PC-9 (cell line): Measurements from ENCODE around the gene TPCN2. TPM values are rescaled to one million over a fixed set of nuclear protein-coding genes. Genes with fewer than 3 reads are reported as not detected.

Experiments used
- BruUV-seq: library from RNA; stranded (reverse); fragments of 400-500 nt; replicated peaks from 2 replicates; lab custom pipeline; 2021; lab: Mats Ljungman, UMichigan
- CTCF ChIA-PET: fragments of 300-600 bp; sonication (Branson Sonifier 250); formaldehyde crosslinking; loops from one replicate; lab custom pipeline; 2022; ENCODE audit warnings: antibody characterized with exemption; lab: Charles Lee
- POLR2A ChIA-PET: fragments of 300-600 bp; sonication (Branson Sonifier 250); formaldehyde crosslinking; loops from one replicate; lab custom pipeline; 2022; ENCODE audit warnings: antibody characterized with exemption; ENCODE audit not compliant: unreplicated experiment; lab: Charles Lee
- DNase-seq, 2 experiments: peaks; one replicate each; pipeline versions ENCODE4 v3.0.0 to v3.0.0-alpha.2; 2015 to 2022; ENCODE audit warnings: mixed read lengths in 1 of 2
- H2AFZ ChIP-seq: fragments of 200-600 bp; sonication (generic); 2 replicates; pipeline ENCODE4 v1.8.1; 2017; ENCODE audit warnings: antibody characterized with exemption
- H3F3A ChIP-seq: fragments of 200-600 bp; sonication (generic); 2 replicates; pipeline ENCODE4 v1.8.1; 2017; ENCODE audit warnings: antibody characterized with exemption, mild to moderate bottlenecking, low read depth; ENCODE audit not compliant: insufficient read depth
- H3K27ac ChIP-seq: fragments of 200-600 bp; sonication (generic); 2 replicates; pipeline ENCODE4 v1.6.1; 2016; ENCODE audit warnings: mixed run types
- H3K27me3 ChIP-seq: fragments of 200-600 bp; sonication (generic); 2 replicates; pipeline ENCODE4 v1.6.1; 2016; ENCODE audit warnings: low read depth, mixed run types; ENCODE audit not compliant: insufficient read depth
- H3K36me3 ChIP-seq: fragments of 200-600 bp; sonication (generic); 2 replicates; pipeline ENCODE4 v1.6.1; 2016; ENCODE audit warnings: low read depth, mixed run types
- H3K4me1 ChIP-seq: fragments of 200-600 bp; sonication (generic); replicated peaks from 2 replicates; pipeline ENCODE4 v1.6.1; 2016; ENCODE audit warnings: mixed run types; ENCODE audit not compliant: insufficient read depth
- H3K4me2 ChIP-seq: fragments of 200-600 bp; sonication (generic); 2 replicates; pipeline ENCODE4 v1.6.1; 2017; ENCODE audit warnings: mixed run types
- H3K4me3 ChIP-seq: fragments of 200-600 bp; sonication (generic); 2 replicates; pipeline ENCODE4 v1.6.1; 2016; ENCODE audit warnings: mixed run types
- H3K79me2 ChIP-seq: fragments of 200-600 bp; sonication (generic); 2 replicates; pipeline ENCODE4 v1.6.1; 2017; ENCODE audit warnings: low read depth, mixed run types
- H3K9me2 ChIP-seq: fragments of 200-600 bp; sonication (generic); 2 replicates; pipeline ENCODE4 v1.8.1; 2017; ENCODE audit warnings: mild to moderate bottlenecking; ENCODE audit not compliant: insufficient read depth
- H3K9me3 ChIP-seq: fragments of 200-600 bp; sonication (generic); 2 replicates; pipeline ENCODE4 v1.8.1; 2016; ENCODE audit warnings: low read depth; ENCODE audit not compliant: insufficient read depth
- H4K20me1 ChIP-seq: fragments of 200-600 bp; sonication (generic); 2 replicates; pipeline ENCODE4 v1.8.1; 2017; ENCODE audit not compliant: insufficient read depth
- CTCF ChIP-seq: fragments of 200-600 bp; sonication (generic); conservative IDR thresholded peaks from 2 replicates; pipeline ENCODE4 v1.6.1; 2017; ENCODE audit warnings: mixed run types, antibody characterized with exemption, mild to moderate bottlenecking, moderate library complexity
- EZH2 ChIP-seq: fragments of 200-600 bp; sonication (generic); IDR thresholded peaks from 2 replicates; pipeline ENCODE4 v1.8.0; 2017; ENCODE audit warnings: antibody characterized with exemption, low read depth
- intact Hi-C: fragments of 100-400 bp; cut with micrococcal nuclease; formaldehyde crosslinking; loops from one replicate; pipeline ENCODE4 v1.10.0; 2022; ENCODE audit not compliant: unreplicated experiment
- total RNA-seq: library from RNA; stranded (reverse); gene quantifications from 2 replicates; pipeline ENCODE4 v1.2.3, GENCODE V29; 2021

Gene TPCN2
- total RNA-seq, 1 experiment from 2014 or later = 24.8 TPM

GRCh38 chr11:69104212-69104855 lies 55.6 kb downstream of the TPCN2 start:
- intact Hi-C loops = loop anchor here (5.0 kb wide), 1 partner anchor 278 kb away; no protein-coding TSS in a partner anchor
- POLR2A ChIA-PET = interaction anchor here (0.6 kb wide), 1 partner anchor 576 kb away, joined by 3 read pairs; no protein-coding TSS in a partner anchor
- H3K9me2 ChIP-seq = no peaks in the 10 kb centered on the region
- TF ChIP-seq CTCF = no peak
- TF ChIP-seq EZH2 = no peak
- DNase-seq = peak in 1 of 2 experiments; percentile 31
- BruUV-seq = no TSS peak
- no peaks in the 10 kb centered on the region for H3K36me3 ChIP-seq
- H3K4me1 ChIP-seq = peaks cover 37% of the 10 kb centered on the region
- H3F3A ChIP-seq = peaks cover 26% of the 10 kb centered on the region; the same call in 1 of the 2 replicates
- H3K79me2 ChIP-seq = peaks cover 2% of the 10 kb centered on the region; the same call in 1 of the 2 replicates
- H3K4me2 ChIP-seq = no peak overlapping the region
- no peak overlapping the region for H2AFZ ChIP-seq
- no peaks in the 10 kb centered on the region for H3K27me3 ChIP-seq
- H4K20me1 ChIP-seq = no peaks in the 10 kb centered on the region
- no peak overlapping the region for H3K4me3 ChIP-seq
- CTCF ChIA-PET = no interaction called here
- H3K9me3 ChIP-seq = no peaks in the 10 kb centered on the region
- no peak overlapping the region for H3K27ac ChIP-seq

GRCh38 chr11:69104856-69105395 lies 56.2 kb downstream of the TPCN2 start:
- Histone ChIP-seq H3K36me3 (no peaks in the 10 kb centered on the region), H3K4me3 (no peak overlapping the region), H3F3A (peaks cover 26% of the 10 kb centered on the region; the same call in 1 of the 2 replicates), H3K4me1 (peaks cover 37% of the 10 kb centered on the region), H3K9me3 (no peaks in the 10 kb centered on the region), H3K27me3 (no peaks in the 10 kb centered on the region), H3K79me2 (peaks cover 2% of the 10 kb centered on the region; the same call in 1 of the 2 replicates), H3K27ac (peak overlapping the region; percentile 81; the same call in 1 of the 2 replicates), H4K20me1 (no peaks in the 10 kb centered on the region), H3K9me2 (no peaks in the 10 kb centered on the region), H3K4me2 (no peak overlapping the region), H2AFZ (no peak overlapping the region)
- intact Hi-C loops = loop anchor here (5.0 kb wide), 1 partner anchor 277 kb away; no protein-coding TSS in a partner anchor
- POLR2A ChIA-PET = interaction anchor here (1.0 kb wide), 1 partner anchor 145 kb away, joined by 8 read pairs; no protein-coding TSS in a partner anchor
- TF ChIP-seq CTCF (no peak), EZH2 (no peak)
- no TSS peak for BruUV-seq
- CTCF ChIA-PET = interaction anchor here (0.9 kb wide), 1 partner anchor 564 kb away, joined by 3 read pairs; no protein-coding TSS in a partner anchor
- no peak for DNase-seq

- Histone ChIP-seq H3K36me3 (no peaks in the 10 kb centered on the region), H3K27me3 (no peaks in the 10 kb centered on the region), H3K4me2 (peak overlapping the region; percentile 70), H3K4me3 (no peak overlapping the region), H4K20me1 (no peaks in the 10 kb centered on the region), H2AFZ (no peak overlapping the region), H3K4me1 (peaks cover 37% of the 10 kb centered on the region), H3F3A (peaks cover 26% of the 10 kb centered on the region; the same call in 1 of the 2 replicates), H3K9me3 (no peaks in the 10 kb centered on the region), H3K9me2 (no peaks in the 10 kb centered on the region), H3K27ac (peak overlapping the region; percentile 81), H3K79me2 (peaks cover 2% of the 10 kb centered on the region; the same call in 1 of the 2 replicates)
- DNase-seq = no peak
- BruUV-seq = no TSS peak
- TF ChIP-seq EZH2 (no peak), CTCF (no peak)
- ChIA-PET CTCF (interaction anchor here (0.9 to 1.3 kb wide), 4 partner anchors 183 to 578 kb away, joined by 3 to 4 read pairs (median 4); no protein-coding TSS in a partner anchor), POLR2A (interaction anchor here (0.5 to 1.0 kb wide), 3 partner anchors 17 to 441 kb away, joined by 6 to 12 read pairs (median 8); no protein-coding TSS in a partner anchor)
- intact Hi-C loops = loop anchor here (1.0 to 2.0 kb wide), 3 partner anchors 17 to 331 kb away; no protein-coding TSS in a partner anchor
These were observed 56.8 kb downstream of the TPCN2 start for GRCh38 chr11:69105461-69106030.
